Amniotic stem cell (primary cell): ENCODE data around the gene C1orf216.
A peak's percentile ranks its signal among the peaks of the same experiment; 100 is the strongest.
"Not testable (repeated sequence)": the region's sequence is repeated elsewhere in the genome, so short reads cannot be mapped to it uniquely, and the experiment has no call there.

Experiments
- DNase-seq: peaks from one replicate; lab custom pipeline; 2025; lab: John Stamatoyannopoulos, UW

C1orf216 gene, protein sequence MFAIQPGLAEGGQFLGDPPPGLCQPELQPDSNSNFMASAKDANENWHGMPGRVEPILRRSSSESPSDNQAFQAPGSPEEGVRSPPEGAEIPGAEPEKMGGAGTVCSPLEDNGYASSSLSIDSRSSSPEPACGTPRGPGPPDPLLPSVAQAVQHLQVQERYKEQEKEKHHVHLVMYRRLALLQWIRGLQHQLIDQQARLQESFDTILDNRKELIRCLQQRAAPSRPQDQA

DNA sequence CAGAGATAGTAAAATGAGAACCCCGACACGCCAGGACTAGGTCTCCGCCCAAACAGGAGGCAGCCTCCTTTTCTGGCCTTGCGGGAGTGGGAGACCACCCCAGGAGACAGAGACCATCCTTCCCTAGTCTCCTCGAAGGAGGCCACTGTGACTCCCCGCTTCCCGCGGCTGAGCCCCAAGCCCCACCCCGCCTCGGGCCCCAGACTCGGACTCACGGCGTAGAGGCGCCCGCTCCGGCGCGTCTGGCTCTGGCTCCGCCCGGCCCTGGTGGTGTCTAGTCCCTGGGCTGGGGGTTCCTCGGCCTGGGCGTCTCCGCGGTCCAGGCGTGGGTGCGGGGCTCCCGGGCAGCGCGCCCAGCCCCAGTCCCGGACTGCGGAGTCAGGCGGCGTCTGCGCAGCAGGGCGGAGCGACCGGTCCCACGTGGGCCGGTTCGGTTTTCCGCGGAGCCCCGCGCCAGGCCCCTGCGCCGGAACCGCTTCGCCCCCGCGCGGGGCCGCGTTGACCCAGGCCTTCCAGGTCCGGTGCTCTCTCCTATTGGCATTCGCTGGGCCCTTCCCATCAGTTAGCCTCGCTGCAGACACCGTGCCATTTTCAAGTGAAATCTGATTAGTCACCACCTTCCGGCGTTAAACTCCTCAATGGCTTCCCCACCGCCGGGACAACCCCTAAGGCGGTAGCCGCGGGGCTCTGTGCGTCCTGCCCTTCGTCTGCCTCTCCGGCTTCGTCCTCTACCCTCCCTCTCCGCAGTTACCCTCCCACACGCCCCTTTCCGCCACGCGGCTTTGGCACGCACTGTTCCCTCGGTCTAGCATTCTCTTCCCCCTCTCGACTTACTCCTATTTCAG, at the start of gene C1orf216:
C1orf216 (minus strand) TSS at position 393 of the 845 bp plus-strand sequence. CDS start 2,563 bp downstream, outside the sequence.
- DNase-seq: peak; percentile 24

DNA sequence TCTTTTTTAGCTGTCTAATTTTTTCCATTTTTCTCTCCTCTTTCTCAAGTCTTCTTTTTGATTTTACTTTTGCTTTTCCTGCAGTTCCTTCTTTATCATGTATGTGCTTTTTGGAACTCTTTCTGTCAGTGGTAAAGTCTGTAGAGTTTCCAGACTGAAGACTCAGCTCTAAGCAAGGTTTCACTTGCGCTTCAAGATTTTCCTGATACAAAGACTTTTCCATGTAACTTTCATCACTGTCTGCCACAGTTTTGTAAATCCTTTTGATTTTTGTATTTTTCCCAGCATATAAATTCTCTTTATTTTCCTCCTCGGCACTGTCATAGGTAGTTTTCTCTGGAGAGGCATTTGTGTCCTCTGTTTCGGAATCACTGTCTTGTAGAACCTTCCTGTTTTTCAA, 45.6 kb upstream of the C1orf216 start:
- no peak for DNase-seq

DNA sequence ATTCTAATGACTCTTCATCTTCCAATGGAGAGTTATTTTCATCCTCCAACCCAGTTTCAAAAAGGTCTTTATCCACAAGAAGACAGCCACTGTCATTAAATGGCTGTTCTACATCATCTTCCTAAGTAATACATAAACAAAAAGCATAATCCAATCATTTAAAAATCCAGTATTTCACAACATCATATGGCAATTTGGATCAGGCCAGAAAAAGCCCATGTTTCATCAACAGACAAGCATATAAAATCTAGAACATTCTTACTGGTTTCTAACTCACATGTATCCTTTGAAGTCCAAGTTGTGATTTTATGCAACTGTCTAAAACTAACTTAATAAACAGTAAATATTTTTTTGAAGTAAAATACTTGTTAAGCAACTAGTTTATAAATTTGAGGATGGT, 44.5 kb upstream of the C1orf216 start:
- DNase-seq: no peak

DNA sequence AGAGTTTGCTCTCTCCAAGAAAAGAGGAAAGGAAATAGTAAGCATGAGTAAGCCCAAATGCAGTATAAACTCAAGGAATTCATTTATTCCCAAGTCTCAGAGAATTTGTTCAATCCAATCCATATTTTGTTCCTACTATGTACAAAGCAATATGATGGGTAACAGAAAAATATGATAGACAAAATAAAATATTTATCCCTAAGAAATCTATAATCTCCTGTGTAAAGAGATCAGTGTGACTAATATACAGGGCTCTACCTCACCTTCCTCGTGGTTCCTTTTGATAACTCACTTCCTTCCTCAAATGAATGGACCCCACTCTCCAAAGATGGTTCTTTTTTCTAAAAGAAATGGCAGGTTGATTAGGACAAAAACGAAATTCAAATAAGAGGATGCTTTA, 43.5 kb upstream of the C1orf216 start:
- DNase-seq: no peak

DNA sequence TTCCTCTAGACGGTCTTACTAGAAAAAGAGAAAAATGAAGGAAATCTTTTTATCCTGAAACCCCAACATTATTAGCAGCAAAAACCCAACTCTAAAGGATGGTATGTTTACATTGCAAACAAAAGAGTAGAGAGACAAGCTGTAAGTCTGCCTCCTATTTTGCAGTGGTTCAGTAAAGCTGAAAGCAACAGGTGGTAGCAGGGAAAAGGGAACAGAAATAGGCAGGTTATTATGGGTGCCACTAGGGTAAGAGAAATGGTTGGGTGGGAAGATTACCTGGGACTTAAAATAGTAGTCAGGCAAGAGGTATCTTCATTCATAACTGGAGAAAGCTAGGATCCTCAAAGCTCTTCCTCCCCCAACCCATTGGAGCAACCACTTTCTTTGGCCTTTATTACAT, 37.4 kb upstream of the C1orf216 start:
- DNase-seq: no peak

DNA sequence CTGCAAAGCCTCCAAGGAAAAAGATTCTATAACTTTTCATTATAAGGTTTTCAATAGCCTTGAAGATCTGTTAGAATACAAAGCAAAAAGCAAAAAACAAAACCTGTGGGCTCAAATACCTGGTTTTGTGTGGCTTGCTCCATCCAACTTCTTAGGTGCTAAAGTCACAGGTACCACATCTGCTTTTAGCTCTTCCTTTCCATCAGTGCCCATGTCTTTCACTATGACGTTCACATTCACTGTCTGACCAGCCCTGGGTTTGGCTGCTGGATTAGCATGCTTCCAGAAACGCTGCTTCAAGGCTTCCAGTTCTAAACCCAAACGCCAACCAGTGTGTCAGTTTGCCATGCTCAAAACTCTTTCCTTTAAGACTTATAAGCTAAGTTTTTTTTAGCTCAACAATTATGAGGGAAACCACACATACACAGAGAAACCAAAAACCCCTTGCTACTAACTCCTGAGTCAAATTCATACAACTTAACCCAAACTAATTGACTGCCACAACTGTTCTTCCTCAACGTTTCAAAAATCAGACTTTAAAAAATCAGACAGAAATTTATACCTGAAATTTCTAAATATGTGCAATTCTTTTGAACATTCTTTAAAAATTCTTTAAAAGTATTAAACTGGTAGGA, 35.1 kb upstream of the C1orf216 start:
- no peak for DNase-seq

DNA sequence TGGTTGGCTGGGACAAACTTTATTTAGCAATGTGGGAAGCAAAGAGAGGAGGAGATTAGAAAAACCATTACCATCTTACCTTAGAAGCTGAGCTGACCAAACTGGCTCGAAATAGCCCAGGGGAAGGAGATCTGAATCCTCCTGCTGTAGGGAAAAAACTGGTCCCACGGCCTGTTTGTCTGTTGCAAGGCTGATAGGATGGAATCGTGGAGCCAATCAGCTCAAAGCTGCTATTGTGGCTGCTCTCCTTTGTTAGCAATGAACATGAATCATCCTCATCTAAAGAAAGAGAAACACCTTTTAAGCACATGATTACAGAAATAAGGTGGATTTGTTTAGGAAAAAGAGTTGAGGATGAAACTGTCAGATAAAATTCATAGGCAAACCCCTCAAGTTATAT, 29.6 kb upstream of the C1orf216 start:
- DNase-seq: no peak

DNA sequence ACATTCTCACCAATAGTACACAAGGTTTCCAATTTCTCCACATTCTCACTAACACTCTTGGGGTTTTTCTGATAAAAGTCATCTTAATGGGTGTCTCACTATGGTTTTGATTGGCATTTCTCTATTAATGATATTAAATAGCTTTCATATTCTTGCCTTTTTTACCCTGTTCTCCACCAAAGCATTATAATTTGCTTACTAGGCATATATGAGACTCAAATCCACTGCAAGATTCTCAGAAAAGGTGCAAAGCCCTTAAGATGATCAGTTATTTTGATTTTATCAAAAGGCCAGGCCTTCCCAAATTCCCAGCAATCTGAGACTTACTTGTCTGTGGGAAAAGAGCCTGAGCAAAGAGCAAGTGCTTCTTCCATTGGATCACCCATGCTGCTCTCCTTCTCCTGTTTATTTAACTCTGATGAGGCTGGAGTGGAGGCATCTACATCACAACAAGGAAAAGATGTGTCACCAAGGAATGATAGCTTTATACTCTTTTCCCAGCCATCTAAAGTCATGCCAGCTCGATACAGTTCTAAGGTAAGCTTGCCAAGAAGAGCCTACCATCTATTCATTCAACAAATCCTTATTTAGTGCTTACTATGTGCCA, 26.5 kb upstream of the C1orf216 start:
- DNase-seq: no peak

DNA sequence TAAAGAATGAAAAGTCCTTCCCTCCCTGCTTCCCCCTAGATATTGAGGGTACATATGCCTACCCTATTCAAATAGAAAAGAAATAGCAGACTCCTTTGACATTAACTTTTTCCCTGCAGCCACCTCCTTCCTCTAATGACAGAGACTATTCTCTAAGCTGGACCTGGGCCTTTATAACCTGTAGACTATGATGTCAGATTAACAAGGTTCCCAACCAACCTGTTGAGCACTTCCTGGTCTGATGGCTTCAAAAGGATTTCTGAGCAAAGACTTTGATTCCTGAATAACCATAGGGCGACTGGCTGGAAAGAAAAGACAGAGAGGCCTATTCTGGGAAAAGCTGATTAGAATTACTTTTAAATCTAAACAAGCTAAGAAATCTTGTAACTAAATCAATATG, 18.4 kb upstream of the C1orf216 start:
- no peak for DNase-seq

DNA sequence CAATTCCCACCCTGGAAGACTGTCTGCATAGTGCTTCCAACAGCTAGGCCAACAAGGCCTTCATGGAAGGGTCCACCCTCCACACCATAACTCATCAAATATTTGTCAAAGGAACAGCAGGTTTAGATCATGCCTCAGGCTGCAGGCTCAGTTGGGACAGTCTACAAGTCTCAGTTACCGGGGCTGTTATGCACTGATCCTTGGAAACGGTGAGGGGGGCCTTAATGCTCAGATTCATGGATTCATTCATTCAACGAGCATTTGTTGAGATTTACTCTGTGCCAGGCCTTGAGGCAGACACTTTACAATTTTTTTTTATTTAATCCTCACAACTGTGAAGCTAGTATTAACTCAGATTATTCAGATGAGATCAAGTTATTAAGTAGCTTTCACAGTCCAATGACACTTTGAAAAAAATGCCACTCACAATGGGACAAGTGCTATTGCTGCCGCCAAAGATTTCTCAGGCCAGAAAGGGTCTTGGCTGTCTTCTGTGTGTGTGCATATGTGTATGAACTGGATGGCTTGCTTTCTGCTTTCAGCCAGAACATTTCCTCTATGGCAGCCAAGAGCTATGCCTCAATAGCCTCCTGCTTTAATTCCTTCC, 8.9 kb upstream of the C1orf216 start:
- DNase-seq: no peak

DNA sequence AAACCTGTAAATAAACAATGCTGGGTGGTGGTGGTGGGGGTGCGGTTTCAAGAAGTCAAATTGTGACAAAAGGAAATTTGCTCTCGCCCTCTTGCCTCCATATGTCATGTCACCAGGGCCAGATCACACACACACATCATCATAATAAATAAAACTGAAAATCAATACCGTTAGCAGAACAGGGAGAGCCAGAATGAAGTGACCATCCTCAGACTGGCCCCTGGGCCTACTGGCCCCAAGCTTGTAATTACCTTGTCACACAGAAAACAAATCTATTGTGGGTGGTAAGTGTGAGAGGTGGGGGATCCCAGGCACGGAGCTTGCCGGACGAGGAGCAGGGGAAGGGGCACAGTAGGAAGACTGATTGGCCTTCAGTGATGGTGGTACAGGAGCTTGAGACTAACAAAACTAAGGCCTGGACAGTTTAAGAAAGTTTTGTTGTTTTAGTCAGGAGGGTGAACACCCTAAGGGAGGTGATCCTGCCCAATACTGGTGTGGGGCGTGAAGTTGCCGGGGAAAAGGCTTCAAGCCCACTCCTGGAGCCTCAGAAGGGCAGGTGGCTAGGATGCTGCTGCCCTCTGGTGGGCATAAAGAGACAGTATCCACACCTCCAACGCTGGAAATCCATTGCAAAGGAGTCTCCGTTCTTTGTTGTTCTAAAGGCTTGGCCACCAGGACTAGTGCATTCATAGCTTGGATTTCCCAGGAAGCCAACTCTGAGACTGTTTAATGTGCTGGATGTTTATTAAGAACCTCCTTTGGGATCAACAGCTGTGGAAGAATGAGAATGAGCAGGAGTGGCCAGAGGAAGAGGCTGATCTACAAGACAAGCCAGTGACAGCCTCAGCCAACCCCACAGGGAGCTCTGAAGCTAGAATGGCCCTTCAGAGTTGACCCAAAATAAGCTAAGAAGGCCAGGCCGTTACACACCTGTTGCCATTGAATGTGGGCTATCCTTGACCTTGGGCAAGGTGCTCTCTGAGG, 8.1 kb upstream of the C1orf216 start:
- no peak for DNase-seq

DNA sequence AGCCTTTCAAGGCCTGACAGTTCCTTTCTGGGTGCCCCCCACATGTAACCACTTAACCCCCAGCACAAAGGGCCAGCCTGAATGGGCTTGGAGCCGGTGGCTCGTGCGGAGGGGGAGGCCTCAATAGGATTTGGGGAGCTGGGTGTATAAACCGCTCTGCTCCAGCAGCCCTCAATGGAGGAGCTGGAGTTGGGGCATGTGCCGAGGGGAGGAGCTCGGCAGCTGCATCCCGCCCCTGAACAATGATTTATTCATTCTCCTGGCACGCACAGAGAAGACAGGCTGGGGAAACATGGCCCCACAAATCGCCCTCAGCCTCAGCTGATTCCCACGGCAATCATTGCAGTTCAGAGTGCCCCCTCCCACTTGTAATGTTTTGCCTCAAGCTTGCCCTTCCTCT, 6.9 kb upstream of the C1orf216 start:
- DNase-seq: no peak

DNA sequence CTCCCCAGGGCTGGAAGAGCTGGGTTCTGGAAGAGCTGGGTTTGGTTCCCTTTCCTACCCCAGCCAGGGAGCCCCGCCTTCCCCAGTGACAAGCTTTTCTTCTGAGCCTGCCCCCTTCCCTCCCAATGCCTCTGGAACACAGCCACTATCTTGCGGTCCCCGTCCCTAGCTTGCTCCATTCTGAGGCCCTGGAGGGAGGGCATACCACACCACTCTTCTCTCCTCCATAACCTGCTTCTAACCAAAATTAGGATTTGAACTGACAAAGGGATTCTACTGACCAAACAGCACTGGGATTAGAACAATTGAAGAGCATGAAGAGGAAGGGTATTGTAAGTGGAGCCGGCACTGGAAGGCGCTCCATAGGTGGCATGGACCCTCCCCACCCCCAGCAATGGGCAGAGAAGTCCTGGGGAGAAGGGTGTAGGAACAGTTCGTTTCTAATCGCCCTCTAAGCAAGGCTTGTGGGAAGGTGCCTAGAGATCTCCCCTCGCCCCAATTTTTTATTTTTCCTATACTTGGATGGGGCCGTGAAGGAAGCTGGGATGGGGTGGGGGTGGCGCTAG, 690 bp downstream of the C1orf216 start:
- DNase-seq: peak; percentile 14

DNA sequence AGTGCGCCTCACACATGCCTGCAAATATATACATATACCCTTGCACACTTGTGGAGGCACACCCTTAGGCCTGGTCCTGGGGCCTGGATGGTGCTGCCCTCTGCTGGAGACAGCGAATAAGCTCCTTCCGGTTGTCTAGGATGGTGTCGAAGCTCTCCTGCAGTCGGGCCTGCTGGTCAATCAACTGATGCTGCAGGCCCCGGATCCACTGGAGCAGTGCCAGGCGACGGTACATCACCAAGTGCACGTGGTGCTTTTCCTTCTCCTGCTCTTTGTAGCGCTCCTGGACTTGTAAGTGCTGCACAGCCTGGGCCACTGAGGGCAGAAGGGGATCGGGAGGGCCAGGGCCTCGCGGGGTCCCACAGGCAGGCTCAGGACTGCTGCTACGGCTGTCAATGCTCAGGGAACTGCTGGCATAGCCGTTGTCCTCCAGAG, 3.1 kb downstream of the C1orf216 start:
- no peak for DNase-seq

DNA sequence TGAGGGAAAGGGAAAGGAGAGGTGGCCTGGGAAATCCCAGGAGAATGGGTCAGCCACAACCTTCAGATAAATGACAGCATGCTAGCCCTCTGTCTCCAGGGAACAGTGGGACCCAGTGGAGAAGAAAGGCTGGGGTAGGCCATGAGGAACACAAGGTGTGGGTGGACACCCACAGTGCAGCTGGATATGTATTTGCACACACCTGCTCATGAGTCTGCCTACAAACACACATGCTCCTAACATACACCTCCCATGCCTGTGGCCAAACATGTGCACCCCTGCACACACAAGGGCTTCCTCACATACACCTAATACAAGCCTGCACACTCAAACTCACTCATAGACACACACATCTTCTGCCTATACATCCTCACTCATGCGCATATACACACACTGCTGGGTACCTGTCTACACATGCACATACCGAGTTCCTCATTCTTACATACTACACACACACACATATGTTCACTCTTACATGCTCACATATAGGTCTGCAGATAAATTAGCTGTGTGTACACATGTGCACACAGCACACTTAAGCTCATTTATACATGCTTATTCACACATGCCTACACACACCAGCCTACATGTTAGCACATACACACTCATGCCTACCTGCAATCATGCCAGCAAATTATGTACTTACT, 3.6 kb downstream of the C1orf216 start:
- DNase-seq: no peak

DNA sequence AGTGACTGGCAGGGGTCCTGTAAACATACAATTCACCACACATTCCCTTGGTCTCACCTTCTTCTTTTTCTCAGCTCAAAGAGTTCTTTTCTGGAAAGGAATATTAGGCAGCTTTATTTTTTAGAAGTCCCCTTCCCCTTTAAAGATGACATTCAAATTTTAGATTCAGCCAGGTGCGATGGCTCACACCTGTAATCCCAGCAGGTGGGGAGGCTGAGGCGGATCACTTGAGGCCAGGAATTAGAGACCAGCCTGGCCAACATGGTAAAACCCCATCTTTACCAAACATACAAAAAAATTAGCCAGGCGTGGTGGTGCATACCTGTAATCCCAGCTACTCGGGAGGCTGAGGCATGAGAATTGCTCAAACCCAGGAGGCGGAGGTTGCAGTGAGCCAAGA, 7.6 kb downstream of the C1orf216 start:
- DNase-seq: not testable (repeated sequence)

DNA sequence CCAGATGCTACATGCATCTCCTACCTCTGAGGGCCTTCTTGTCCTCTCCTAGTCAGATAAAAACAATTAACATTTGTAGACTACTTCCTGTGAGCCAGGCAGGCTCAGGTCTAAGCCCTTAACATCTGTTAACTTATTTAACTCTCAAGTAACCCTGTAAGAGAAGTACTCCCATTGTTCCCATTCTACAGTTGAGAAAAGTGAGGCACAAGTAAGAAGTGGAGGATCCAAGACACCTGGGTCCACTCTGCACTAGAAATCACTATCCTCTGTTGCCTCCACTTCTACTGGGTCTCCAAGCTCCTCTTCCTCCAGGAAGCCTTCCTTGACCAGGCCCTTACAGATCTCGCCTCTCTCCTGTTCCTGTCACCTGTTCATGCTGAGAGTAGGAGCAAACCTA, 9.7 kb downstream of the C1orf216 start:
- DNase-seq: no peak

DNA sequence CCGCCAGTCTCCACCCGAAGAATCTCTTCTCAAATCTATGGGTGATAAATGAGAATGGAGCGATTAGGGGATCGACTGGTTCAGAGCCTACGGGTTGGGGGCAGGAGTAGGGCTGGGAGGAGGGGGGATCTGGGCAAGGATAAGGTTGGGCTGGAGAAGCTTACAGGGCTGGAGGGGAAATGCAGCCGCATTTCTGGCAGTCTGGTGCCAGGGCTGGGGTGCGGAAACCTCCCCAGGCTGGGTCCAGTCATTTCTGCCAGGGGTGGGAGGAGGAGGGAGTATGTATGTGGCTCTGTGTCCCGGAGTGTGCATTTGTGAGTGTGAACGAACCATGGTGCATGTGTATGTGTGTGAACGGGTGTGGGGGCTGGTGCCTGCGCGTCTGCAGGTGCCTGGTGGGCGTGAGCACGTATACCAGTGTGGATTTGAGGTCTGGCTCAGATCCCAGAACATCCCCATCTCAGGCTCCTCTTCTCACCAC, 10.2 kb downstream of the C1orf216 start:
- no peak for DNase-seq

DNA sequence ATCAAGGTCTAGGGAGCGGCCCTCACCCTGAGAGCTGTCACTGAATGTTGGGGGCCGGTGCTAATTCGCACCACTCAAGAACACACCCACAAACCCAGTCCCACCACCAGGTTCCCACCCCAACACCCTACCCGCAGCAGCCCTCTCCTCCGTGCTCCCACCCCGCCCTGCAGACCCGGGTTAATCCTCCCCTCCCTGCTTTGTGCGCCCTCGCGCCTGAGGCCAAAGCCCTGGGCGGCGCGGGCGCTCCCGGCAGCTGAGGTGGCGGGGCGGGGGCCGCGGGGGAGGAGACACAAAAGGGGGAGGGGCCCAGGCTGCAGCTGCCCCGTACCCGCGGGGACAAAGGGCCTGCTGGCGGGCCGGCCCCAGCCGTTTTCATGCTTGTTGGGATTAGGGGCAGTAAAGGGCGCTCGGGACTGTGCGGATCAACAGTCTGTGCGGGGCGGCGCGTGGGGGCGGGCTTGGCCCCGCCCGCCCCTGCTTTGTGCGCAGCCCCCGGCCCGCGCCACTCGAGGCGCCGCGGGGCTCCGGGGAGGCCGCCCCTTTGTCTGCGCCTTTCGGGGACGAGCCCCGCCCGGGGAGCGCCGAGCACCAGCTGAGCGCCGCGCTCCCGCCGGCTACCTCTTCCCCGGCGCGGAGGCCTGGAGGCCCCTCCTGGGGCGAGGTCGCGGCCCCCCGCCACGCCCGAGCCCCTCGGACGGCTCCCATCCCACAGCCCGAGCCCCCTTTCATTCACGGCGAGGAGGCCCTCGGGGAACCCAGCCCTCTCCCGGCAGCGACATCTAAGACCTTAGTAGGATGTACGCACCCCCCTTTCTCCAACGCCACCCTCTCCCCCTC, 10.9 kb downstream of the C1orf216 start:
- DNase-seq: no peak
